Epidermal melanocyte (primary cell): Measurements from ENCODE around the gene KLHL29.
"Not testable (repeated sequence)": the region's sequence is repeated elsewhere in the genome, so short reads cannot be mapped to it uniquely, and the experiment has no call there.

Source experiments
- DNase-seq: peaks from one replicate; pipeline ENCODE4 v3.0.0; 2011; ENCODE audit warnings: low spot score; ENCODE audit not compliant: insufficient read length

KLHL29 gene

DNA sequence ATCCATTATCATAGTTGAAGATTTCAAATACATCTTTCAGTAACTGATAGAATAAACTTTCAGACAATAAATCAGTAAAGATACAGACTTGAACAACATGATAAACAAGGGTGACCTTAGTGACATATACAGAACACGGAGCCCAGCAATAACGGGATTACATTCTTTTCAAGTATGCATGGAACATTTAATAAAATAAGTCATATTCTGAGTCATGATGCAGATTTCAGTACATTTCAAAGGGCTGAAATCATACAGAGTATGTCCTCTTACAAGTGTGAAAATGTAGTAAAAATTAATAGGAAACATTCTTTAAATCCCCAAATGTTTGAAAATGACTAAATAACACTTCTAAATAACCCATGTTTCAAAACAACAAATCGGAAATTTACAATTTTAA lies 17.2 kb upstream of the KLHL29 start:
- no peak for DNase-seq

DNA sequence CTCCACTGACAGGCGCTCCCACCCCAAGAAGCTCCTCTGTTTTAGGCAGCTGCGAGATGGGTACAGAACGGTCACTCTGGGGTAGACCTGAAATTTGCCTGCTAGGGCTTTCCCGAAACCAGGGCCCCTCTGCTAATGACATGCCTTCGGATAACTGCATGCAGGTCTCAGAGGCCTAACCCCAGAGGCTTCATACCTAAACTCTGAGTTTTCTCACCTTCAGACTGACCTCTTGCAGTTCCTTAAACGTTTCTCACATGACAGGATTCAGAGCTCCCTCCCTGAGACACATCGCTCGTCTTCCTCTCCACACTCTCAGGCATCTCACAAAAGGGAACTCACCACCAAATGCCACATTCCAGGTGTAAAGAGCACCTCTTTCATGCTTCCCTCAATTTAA lies 11.3 kb upstream of the KLHL29 start:
- no peak for DNase-seq

DNA sequence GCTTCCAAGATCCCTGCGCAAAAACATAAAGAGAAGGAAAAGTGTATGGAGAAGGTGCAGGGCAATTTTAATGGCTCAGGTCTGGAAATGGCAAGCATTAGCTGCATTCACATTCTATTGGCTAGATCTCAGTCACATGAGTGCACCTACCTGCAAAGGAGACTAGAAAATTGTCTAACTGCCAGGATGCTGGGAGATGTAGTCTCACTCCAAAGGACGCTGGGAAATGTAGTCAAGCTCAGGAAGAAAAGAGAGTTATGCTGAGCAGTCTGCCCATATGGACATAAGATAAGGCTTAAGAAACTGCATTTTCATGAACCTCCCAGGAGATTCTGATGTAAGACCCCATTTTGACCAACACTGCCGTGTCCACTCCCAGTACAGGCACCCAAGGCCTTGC lies 9.5 kb upstream of the KLHL29 start:
- DNase-seq, result no peak

DNA sequence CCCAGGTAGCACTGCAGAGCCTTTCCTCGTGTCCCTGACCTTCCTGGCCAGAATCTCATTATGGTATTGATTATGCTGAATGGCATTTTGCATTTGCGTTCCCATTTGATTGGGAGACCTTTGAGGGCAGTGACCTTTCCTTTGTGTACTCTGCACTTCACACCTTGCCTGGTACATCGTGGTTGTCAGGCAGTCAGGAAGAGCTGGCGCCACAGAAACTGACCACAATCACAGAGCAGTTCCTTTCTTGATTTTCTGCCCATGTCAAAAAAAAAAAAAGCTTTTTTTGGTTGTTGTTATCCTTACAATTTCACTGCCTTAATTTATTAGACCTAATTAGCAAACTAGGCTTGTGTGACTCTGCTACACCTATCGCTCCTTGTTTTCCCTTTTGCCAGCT lies 8.9 kb upstream of the KLHL29 start:
- DNase-seq, result no peak

DNA sequence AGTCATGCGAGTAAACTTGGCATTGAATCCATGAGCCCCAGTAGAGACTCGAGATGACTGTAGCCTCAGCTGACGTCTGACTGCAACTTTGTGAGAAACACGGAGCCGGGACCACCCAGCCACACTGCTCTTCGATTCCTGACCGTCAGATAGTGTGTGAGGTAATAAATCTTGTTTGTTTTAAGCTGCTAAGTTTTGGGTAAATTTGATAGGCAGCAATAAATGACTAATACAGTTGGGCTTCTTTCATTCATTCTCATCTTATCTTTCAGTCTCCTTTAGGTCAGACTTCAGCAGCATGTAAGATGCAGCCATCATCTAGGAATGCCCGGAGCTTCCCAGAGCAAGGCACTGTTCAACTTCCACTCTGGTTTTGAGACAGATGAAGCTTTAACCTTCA lies 8.0 kb upstream of the KLHL29 start:
- no peak for DNase-seq

DNA sequence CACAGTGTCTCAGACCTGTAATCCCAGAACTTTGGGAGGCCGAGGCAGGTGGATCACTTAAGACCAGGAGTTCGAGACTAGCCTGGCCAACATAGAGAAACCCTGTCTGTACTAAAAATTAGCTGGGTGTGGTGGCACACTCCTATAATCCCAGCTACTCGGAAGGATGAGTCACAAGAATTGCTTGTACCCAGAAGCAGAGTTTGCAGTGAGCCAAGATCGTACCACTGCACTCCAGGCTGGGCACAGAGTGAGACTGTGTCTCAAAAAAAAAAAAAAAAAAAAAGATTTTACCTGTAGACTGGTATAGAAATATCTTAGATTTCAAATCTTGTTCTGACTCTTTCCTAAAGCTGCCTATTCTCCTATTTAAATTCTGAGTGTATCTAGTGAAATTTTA lies 7.2 kb upstream of the KLHL29 start:
- DNase-seq, result no peak

DNA sequence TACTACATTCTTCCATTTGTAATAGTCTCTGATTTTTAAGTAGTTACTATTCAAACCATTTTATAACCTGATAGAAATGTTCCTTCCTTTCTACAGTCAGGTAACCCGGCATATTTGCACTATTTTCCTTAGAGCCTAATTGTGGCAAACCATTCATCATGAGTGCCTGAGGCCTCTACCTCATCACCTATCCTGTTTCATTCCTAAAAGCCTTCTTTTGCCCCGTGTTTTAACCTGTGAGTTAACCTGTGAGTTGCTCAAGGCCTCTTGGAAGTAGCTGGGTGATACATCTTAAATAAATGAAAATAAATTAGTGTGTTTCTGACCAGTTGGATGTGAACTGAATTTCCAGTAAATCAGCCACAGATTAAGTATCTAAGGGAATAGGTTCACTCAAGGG lies 6.5 kb upstream of the KLHL29 start:
- DNase-seq, result no peak

DNA sequence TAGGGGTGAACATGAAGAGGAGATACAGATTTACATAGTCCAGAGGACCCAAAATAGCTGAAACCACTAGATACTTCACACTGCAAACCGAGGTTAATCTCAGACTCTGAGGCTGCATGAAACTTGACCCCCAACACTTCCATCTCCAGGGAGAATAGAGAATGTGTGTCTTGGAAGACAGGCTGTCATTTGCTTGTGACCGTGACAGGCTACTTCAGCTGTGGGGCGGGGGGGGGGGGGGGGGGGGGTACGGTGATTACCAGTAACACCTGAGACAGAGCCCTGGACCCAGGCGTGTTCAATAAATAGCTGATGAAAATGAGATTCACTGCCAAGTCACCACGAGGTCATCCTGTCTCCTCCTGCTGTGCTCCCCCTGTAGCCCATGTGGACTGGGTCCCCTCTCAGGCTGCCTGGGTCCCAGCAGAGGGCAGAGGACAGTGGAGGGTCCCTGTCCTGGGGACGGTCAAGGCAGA lies 5.7 kb upstream of the KLHL29 start:
- no peak for DNase-seq

DNA sequence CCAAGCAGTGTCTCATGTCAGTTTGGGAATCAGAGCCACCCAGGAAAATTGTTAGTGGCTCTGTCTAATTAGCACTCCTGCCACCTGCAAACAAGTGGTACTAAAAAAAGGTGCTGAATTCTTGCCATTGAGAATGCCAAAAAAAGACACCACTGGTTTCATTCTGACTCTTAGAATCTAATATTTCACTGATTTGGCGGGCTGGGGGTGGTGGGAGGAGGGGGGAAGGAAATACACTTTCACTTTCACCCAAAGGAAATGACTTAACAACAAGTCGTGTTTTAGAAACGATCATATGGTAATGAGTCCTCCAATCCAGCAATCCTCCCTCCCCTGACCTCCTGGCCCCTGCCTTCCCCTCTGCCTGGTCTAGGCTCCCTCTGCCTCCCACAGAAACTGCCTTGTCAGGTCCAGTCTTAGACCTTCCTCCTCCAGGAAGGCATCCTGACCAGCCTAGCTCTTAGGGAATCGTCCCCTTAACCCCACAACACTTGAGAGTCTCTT lies 4.4 kb upstream of the KLHL29 start:
- no peak for DNase-seq

DNA sequence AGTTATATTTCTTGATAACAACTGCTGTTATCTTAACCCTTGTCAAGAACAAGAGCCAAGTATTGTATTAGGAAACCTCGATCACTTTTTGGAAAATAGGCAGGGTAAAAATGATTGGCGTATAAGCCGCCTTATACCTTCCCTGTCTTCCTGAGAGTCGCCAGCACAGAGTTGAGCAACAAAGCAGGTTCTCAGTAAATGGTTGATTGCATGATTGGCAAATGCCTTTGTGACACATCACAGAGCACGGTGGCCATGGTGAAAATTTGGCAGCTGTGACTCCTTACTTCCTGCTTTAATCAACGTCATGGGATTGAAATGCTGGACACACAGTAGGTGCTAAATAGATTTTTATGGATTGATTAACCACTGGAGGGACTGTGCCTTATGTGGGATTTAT lies 3.9 kb upstream of the KLHL29 start:
- DNase-seq, result no peak

DNA sequence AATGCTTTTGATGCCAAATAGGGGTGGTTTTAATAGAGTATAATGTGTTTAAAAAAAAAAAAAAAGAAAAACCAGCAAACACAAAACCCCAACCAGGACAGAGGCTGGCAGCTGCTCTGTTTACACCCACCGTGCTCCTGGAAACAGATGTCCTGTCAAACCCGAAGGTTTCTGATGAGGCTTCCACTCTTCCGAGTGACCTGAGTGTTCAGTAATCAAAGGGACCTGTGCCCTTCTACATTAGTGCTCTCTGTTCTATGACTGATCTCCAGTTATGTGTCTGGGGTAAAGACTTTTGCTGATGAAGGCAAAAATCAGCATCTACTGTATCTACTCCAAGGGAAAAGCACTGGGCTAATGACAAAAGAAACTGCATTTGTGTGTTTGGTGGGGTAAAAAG lies 3.5 kb upstream of the KLHL29 start:
- no peak for DNase-seq

DNA sequence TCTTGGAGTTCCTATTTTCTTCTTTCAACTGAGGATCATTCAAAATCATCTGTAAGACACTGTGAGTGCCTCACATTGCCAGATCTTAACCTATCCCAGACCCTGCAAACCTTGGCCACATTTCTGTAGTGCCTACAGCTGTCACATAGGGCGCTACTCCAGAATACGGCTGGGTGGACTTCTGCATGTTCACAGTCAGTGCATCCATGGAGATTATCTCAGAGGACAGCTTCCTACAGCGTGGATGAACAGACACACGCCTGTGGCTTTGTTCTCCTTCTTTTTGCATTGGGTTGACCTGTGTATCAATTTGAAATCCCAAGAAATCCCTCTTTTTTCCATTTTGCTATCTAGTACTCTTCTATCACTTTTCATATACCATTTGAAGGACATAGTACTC lies 1.9 kb upstream of the KLHL29 start:
- DNase-seq, result no peak

DNA sequence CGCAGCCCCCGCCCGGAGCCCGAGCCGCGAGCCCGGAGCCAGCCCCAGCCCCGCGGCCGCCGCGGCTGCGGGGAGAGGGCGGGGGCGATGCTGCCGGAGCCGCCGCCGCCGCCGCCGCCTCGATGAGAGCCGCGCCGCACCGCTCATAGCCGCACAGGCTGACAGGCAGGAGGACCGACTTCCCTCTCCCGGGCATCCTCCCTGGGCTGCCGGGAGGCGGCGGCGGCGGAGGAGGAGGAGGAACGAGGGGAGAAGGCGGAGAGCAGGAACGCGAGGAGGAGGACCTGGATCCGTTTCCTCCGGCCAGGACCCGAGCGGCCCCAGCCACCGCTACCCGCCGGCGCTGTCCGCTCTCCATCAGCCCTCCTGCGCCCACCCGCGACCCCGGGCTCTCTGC lies 370 bp downstream of the KLHL29 start:
- peak; percentile 60 for DNase-seq

DNA sequence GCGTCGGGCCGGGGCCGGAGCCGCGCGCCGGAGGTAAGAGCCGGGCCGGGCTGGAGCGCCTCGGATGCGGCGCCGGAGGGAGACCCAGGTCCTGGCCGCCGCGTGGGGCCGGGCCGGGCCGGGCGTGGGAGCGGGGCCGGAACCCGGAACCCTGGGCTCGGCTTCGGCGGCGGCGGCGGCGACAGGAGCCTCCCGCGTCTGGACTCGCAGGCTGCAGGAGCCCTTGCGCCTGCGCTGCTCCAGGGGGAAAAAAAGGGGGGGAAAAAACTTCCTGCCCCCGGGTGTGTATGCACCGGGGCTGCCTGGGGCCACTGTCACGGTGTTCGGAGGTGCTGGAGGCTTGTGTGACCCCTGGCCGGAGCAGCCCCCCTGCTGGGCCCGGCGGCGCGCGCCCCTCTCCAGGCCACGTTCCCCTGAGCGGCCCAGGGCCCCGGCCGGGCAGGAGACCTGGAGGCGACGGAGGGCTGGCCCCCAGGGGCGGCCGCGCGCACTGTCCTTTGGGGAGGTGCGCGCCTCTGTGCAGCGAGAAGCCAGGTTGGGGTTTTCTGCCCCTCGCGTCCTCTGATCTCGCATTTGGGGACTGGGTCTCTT lies 864 bp downstream of the KLHL29 start:
- DNase-seq, result peak; percentile 48

DNA sequence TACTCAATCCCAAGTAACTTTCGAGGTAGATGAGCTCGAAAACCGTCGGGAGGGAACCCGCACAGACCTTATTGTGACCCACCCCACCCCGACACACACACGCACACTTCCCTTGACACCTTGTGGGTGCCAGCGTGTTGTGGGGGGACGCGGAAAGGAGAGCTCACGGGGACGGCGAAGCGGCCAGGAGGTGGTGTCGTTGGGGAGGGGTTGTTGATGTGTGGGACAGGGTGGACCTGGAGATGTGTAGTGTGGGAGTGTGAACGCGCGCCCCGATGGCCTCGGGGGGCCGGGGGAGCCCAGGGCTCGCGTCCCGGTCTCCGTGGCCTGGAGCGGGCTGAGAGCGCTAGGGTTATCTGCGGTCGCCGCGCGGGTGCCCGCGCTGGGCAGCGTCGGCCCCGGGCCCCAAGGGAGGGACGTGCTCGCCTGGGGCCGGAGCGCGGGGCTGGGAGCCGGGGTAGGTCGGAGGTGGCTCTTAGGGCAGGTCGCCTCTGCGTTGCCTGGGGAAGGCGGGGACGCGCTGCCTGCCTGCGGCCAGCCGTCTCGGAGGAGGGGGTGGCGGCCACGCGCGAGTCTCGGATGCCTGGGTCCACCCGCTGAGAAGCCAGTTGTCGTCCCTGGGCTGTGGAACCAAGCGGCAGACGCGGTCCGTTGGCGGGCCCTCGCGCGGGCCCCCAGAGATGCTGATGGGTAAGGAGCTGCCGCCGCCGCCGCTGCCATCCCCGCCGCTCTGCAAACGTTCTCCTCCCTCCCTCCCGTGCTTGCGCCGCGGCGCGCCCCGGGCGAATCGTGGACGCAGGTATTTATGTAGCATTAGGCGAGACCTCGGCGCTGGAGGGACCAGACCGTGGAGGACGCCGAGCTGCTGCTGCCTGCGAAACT lies 1.6 kb downstream of the KLHL29 start:
- no peak for DNase-seq

DNA sequence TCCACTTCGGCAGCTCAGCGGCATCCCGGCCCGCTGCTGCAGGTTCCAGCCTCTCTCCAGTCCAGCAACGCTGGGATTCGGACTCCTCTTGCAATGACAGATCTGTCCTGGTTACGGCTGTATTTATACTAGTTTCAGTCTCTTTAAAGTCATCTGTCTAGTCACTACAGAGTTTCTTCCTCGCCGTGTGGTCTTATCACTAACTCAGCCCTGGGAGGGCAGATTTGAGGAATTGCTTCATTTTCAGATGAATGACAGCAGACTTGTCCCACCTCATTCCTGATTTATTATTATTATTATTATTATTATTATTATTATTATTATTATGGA lies 2.2 kb downstream of the KLHL29 start:
- no peak for DNase-seq

DNA sequence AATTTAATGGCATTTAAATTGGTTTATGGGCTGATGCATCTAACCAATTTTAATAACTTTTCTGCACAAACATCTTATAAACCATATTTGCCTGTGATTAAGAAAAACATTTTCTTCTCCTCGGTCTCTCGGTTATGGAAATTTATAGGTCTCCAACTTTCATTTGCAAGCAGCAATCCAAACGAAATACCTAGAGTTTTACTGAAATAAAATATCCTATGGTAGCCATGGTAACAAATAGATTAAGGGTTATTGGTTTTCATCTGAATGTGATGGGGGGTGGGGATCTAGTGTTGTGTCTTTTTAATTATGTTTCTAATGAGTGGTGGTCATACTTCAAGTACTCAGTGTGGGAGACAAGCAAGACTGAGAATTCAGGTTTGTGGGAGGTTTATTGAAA lies 2.9 kb downstream of the KLHL29 start:
- DNase-seq, result no peak

DNA sequence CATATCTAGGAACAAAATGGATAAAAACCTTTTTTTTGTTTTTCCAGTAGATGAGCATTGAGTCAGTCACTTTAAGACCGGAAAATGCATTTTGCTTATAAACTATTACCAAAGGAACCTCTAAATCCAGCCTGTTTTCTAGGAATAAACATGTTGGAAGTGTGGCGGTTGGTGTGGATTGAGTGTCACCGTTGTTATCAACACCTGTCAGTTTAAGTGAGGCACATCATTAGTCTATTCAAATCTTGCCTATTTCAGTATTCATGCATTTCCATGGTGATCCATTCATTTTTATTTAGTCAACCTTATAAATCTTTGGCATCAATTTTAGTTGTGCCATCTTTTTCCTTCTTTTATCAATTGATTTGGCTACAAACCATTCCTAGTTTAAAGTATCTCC lies 3.3 kb downstream of the KLHL29 start:
- DNase-seq, result no peak

DNA sequence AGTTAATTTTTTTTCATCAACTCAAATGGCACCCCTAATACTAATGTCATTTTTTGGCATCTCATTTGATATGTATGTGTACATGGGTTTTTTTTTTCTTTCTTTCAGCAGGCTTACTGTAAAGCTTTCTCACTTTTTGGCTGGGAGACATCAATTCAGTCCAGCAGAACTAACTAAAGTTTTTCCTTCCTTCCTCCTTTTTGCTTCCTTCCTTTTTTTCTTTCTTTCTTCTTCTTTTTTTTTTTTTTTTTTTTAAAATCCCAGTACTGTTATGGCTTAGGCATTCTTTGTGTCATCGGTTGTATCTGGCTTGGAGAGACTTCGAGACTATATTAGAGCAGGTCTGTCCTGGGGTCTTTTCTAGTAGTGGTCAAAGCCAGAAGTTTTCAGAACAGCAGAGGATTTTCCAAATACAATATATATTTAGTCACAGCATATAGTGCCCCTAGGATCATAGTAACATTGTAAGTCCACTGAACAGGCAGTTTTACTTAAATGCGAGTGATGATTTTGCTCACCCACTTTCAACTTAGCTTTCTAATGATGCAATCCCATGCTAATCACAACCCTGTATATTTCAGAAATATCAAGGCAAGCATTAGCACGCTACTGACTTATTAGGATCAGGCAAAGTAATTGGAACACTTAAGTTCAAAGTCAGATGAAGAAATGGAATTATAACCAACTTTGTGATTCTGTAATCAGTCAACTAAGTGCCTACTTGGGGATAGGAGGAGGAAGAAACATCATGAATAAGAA lies 4.0 kb downstream of the KLHL29 start:
- no peak for DNase-seq

DNA sequence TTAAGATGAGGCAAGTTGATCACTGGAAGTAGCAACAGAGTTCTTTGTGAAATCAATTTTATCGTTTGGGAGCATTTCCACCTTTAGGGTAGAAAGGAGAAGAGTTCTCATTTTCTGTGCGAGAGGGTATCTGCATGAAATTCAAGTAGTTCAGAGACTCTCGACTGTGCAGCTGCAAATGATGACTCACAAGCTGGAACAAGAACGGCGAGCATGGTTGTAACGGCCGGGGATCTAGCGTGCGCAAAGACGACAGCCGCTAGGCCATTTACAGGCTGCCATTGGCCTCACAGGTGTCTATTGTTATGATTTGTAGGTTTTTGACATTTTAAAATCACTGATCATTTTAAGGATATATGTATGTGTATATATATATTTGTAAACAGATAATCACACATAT lies 5.2 kb downstream of the KLHL29 start:
- no peak for DNase-seq

DNA sequence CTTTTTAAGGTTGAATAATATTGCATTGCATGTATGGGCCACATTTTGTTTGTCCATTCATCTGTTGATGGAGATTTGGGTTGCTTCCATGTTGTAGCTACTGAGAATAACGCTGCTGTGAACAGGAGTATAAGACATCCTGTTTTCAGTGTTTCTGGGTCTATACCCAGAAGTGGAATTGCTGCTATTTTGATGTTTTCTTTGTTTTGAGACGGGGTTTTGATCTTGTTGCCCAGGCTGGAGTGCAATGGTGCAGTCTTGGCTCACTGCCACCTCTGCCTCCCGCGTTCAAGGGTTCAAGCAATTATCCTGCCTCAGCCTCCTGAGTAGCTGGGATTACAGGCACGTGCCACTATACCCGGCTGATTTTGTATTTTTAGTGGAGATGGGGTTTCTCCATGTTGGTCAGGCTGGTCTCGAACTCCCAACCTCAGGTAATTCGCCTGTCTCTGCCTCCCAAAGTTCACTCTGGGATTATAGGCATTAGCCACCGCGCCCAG lies 6.3 kb downstream of the KLHL29 start:
- not testable (repeated sequence) for DNase-seq

DNA sequence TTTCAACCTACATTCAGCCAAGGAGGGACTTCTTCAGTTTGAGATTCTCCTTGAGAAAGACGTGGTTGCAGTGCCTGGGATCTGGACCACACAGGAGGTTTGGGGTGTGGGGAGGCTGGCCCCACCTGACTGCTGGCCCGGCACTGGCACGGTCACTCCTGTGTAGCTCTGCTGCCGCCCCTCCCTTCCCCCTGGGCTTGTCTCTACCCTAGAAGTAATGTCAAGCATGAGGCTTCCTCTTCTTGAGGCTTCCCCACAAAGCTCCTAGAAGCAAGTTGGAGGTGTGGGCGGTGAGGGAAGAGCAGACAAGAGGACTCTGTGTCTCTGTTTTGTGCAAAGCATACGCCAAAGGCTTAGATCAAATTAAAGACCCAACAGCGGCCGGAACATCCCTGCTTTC lies 8.7 kb downstream of the KLHL29 start:
- no peak for DNase-seq
